Duodenal mucosa (tissue), 2 donors: ENCODE measurements around the gene P2RY10.
"Not testable (repeated sequence)": the region's sequence is repeated elsewhere in the genome, so short reads cannot be mapped to it uniquely, and the experiment has no call there.

Experiments used
- H3K27ac ChIP-seq: one replicate; pipeline ENCODE4 v1.7.0; 2013; ENCODE audit warnings: low read depth, low read length
- H3K27me3 ChIP-seq, 2 donors: one replicate each; pipeline ENCODE4 v1.7.0; 2013; ENCODE audit warnings: low read length in 2 of 2, control low read depth in 1 of 2; ENCODE audit not compliant: insufficient read depth in 2 of 2, control insufficient read depth in 1 of 2
- H3K36me3 ChIP-seq, 2 donors: one replicate each; pipeline ENCODE4 v1.7.0; 2013; ENCODE audit warnings: low read length in 2 of 2, control low read depth in 1 of 2; ENCODE audit not compliant: insufficient read depth in 2 of 2, control insufficient read depth in 1 of 2
- H3K4me1 ChIP-seq, 2 donors: one replicate each; pipeline ENCODE4 v1.7.0; 2013; ENCODE audit warnings: low read length in 2 of 2, control low read depth in 1 of 2; ENCODE audit not compliant: insufficient read depth in 2 of 2, control insufficient read depth in 1 of 2
- H3K4me3 ChIP-seq, 2 donors: one replicate each; pipeline ENCODE4 v1.7.0; 2013; ENCODE audit warnings: low read length in 2 of 2, low read depth in 1 of 2
- H3K9ac ChIP-seq, 2 donors: one replicate each; pipeline ENCODE4 v1.7.0; 2013; ENCODE audit warnings: low read length in 2 of 2, low read depth in 1 of 2
- H3K9me3 ChIP-seq, 2 donors: one replicate each; pipeline ENCODE4 v1.7.0; 2013; ENCODE audit warnings: low read length in 2 of 2, control low read depth in 1 of 2; ENCODE audit not compliant: control insufficient read depth in 1 of 2

Gene P2RY10

DNA sequence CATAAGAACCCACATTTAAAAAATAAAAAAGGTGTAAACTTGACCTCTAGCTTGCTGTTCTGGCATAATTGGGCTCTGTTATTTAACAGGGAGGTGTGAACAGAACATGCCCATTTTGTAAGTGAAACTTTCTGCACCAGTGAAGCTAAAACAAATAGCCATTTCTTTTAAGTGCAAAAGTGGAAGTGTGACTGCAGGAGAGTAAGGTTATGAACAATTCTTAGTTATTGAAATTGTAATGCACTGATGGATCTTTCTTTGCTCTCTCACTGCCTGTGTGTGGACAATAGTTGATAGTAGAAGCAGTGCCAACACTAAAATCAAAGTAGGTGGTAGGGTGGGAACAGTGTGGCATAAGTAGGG is 12.6 kb downstream of the P2RY10 start:
- Histone ChIP-seq H3K9me3 (no peaks in the 10 kb centered on the region), H3K36me3 (no peaks in the 10 kb centered on the region), H3K27me3 (no peaks in the 10 kb centered on the region), H3K4me1 (no peaks in the 10 kb centered on the region), H3K9ac (no peak overlapping the region), H3K4me3 (no peak overlapping the region), H3K27ac (no peak overlapping the region)

DNA sequence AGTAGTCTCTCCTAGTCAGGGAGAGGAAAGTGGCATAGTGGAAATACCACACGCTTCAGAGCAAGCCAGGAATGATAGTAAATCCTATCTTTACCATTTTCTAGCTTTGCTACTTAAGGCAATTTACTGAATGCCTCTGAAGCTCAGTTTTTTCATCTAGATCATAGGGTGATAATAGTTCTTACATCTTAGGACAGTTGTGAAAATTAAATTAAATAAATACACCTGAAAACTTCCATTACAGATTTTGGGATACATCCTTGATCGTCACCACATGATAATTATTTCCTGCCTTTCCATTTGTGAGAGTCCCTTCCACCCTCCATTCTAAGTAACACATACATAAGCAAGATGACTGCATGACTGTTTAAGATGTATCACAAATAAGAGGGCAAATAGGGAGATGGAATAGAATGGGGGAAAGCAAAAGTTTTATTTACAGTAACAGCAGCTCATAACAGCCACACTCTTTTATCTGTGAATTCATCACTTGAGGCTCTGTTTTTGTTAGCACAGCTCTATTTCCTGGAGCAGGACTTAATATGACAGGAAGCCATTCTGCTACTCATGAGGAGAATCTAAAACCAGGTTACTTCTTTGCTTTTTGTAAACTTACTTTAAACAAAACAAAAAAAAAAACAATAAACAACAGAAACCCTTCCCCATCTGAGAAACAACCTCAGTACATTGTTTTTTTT is 13.4 kb downstream of the P2RY10 start:
- Histone ChIP-seq H3K9ac (no peak overlapping the region), H3K9me3 (no peaks in the 10 kb centered on the region), H3K36me3 (no peaks in the 10 kb centered on the region), H3K27ac (no peak overlapping the region), H3K4me1 (no peaks in the 10 kb centered on the region), H3K4me3 (no peak overlapping the region), H3K27me3 (no peaks in the 10 kb centered on the region)

DNA sequence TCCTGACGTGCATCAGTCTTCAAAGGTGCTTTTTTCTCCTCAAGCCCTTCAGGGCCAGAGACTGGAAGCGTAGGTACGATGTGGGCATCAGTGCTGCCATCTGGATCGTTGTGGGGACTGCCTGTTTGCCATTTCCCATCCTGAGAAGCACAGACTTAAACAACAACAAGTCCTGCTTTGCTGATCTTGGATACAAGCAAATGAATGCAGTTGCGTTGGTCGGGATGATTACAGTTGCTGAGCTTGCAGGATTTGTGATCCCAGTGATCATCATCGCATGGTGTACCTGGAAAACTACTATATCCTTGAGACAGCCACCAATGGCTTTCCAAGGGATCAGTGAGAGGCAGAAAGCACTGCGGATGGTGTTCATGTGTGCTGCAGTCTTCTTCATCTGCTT is 15.7 kb downstream of the P2RY10 start:
- Histone ChIP-seq H3K36me3 (no peaks in the 10 kb centered on the region), H3K4me3 (no peak overlapping the region), H3K27me3 (no peaks in the 10 kb centered on the region), H3K4me1 (no peaks in the 10 kb centered on the region), H3K9ac (no peak overlapping the region), H3K27ac (no peak overlapping the region), H3K9me3 (no peaks in the 10 kb centered on the region)

DNA sequence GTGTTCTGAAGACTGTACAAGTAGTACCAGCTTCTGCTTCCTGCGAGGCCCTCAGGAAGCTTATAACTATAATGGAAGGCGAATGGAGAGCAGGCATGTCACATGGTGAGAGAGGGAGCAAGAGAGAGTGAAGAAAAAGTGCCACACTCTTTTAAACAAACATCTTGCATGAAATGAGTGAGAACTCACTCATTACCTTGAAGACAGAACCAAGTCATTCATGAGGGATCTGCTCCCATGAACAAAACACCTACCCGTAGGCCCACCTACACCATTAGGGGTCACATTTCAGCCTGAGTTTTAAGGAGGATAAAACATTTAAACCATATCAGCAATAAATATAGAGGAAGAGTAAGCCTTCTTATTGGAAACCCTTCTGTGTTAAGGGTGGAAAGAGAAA is 19.4 kb downstream of the P2RY10 start:
- H3K9ac ChIP-seq, result no peak overlapping the region
- H3K9me3 ChIP-seq, result no peaks in the 10 kb centered on the region
- H3K4me1 ChIP-seq, result no peaks in the 10 kb centered on the region
- no peak overlapping the region for H3K27ac ChIP-seq
- H3K27me3 ChIP-seq, result no peaks in the 10 kb centered on the region
- no peaks in the 10 kb centered on the region for H3K36me3 ChIP-seq
- H3K4me3 ChIP-seq, result no peak overlapping the region

DNA sequence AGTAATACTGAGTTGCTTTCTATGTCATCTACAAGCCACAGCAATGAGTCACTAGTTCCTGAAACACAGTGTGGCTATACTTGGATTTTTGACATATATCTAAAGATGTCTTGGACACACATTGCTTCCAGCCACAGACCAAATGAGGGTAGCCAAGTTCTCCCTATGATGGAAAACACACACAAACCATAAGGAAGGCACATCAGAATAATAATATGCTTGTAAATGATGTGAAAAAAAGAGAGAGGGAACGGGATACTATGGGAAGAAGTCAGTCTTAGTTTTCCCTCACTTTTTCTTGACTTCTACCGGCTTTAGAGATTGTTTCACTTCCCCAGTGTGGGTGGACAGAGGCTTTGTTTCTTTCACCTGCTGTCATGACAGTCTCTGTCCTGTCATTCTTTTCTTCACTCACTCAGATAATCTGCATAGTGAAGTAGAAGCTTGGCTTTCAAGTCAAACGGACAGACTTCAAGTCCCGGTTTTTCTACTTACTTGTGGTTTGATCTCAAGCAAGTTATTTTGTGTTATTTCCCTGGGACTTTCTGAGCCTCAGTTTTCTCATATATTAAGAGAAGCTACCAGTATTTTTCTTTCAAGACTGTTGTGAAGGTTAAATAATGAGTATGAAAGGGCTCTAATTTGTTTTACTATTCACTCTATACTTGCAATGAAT is 34.7 kb downstream of the P2RY10 start:
- no peaks in the 10 kb centered on the region for H3K27me3 ChIP-seq
- H3K9me3 ChIP-seq, result no peaks in the 10 kb centered on the region
- H3K4me3 ChIP-seq, result no peak overlapping the region

DNA sequence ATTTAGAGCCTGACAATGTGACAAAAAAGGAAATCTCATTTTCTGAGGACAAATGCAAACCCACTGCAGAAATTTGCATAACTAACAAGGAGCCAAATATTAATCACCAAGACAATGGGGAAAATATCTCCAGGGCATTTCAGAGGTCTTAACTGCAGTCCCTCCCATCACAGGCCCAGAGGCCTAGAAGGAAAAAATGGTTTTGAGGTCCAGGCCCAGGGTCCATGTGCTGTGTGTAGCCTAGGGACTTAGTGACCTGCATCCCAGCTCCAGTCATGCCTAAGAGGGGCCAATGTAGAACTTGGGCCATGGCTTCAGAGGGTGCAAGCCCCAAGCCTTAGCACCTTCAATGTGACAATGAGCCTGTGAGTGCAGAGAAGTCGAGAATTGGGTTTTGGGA is 44.2 kb downstream of the P2RY10 start:
- Histone ChIP-seq H3K36me3 (no peaks in the 10 kb centered on the region), H3K4me3 (no peak overlapping the region), H3K27me3 (no peaks in the 10 kb centered on the region), H3K27ac (no peak overlapping the region), H3K9ac (no peak overlapping the region), H3K9me3 (no peaks in the 10 kb centered on the region), H3K4me1 (no peaks in the 10 kb centered on the region)

More for the DNA sequence above, 34.7 kb downstream of the P2RY10 start:
- H3K4me1 ChIP-seq, result no peaks in the 10 kb centered on the region
- H3K27ac ChIP-seq, result no peak overlapping the region
- H3K9ac ChIP-seq, result no peak overlapping the region
- no peaks in the 10 kb centered on the region for H3K36me3 ChIP-seq

DNA sequence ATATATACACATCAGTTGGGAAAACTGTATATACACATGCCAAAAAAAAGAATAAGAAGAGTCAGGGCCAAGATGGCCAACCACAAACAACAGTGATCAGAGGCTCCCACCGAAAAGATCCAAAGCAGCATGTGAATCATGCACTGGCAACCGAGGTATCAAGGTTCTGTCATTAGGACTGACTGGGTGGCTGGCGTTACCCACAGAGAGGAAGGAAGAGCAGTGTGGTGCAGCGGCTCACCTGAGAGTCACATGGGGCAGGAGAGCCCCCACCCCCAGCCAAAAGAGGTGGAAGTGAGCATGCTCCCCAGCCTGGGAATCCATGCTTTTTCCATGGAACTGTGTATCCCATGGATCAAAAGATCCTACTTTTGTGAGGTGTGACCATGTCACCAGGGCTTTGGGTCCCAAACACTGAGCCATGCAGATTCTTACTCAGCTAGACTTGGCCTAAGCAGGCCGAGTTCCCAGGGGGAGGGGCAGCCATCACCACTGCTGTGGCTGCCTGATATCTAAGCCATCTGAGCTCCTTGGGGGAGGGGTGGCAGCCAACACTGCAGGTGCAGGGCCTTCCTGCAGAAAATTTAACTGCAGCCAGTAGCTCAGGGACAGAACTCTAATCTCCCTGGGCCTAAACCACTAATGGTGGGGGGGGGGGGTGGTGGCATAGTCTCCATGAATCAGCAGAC is 52.8 kb downstream of the P2RY10 start:
- no peak overlapping the region for H3K27ac ChIP-seq
- no peaks in the 10 kb centered on the region for H3K27me3 ChIP-seq
- H3K9me3 ChIP-seq, result no peaks in the 10 kb centered on the region
- H3K9ac ChIP-seq, result no peak overlapping the region
- H3K36me3 ChIP-seq, result no peaks in the 10 kb centered on the region
- H3K4me1 ChIP-seq, result no peaks in the 10 kb centered on the region
- no peak overlapping the region for H3K4me3 ChIP-seq

DNA sequence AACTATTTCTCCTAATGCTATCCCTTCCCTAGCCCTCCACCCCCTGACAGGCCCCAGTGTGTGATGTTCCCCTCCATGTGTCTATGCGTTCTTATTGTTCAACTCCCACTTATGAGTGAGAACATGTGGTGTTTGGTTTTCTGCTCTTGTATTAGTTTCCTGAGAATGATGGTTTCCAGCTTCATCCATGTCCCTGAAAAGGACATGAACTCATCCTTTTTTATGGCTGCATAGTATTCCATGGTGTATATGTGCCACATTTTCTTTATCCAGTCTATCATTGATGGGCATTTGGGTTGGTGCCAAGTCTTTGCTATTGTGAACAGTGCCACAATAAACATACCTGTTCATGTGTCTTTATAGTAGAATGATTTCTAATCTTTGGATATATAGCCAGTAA is 62.3 kb downstream of the P2RY10 start:
- not testable (repeated sequence) for H3K27ac ChIP-seq, H3K27me3 ChIP-seq, H3K36me3 ChIP-seq, H3K9ac ChIP-seq, H3K9me3 ChIP-seq, H3K4me3 ChIP-seq, H3K4me1 ChIP-seq
